Measurements from ENCODE around the gene ANK2. TPM values are rescaled to one million over a fixed set of nuclear protein-coding genes. Genes with fewer than 3 reads are reported as not detected.

ANK2 gene
- total RNA-seq, 2 donors from 2014 or later, result 70.0 to 124 TPM

GRCh38 chr4:113006632-113007031, 42.8 kb upstream of the ANK2 start:
- peaks cover 14% of the 10 kb centered on the region for H3K36me3 Mint-ChIP-seq (ENCODE audit: low read depth)
- TF ChIP-seq CTCF (conservative IDR thresholded peaks at IDR 0.05), result peak; percentile 11
- H3K4me3 Mint-ChIP-seq, result no peak overlapping the region
- Histone ChIP-seq H3K4me3 (ENCODE audit: low read length) (no peak overlapping the region), H3K9me3 (ENCODE audit: control insufficient read depth, low read length) (no peaks in the 10 kb centered on the region), H3K36me3 (ENCODE audit: control insufficient read depth, insufficient read depth, low read length) (peaks cover 7% of the 10 kb centered on the region), H3K9ac (ENCODE audit: extremely low read depth, low read length, poor library complexity, severe bottlenecking) (no peak overlapping the region), H3K27ac (ENCODE audit: low read depth, low read length) (no peak overlapping the region), H3K4me1 (ENCODE audit: control insufficient read depth, insufficient read depth, low read length) (no peaks in the 10 kb centered on the region), H3K27me3 (ENCODE audit: control insufficient read depth, insufficient read depth, low read length, poor library complexity, severe bottlenecking) (no peaks in the 10 kb centered on the region)
- no peak overlapping the region for H3K27ac Mint-ChIP-seq
- DNase-seq, result no peak
- H3K27me3 Mint-ChIP-seq (ENCODE audit: insufficient read depth), result no peaks in the 10 kb centered on the region
- H3K9me3 Mint-ChIP-seq, result no peaks in the 10 kb centered on the region
- peaks cover 12% of the 10 kb centered on the region for H3K4me1 Mint-ChIP-seq
- 82% methylated on average over 1 of the region's 1 CpG; no CpG with 5 or more reads in 1 of the 2 experiments for WGBS, 2 experiments (ENCODE audit: insufficient coverage in 1 of 2, insufficient read length in 1 of 2)

GRCh38 chr4:113007151-113007550, 42.3 kb upstream of the ANK2 start:
- H3K27ac ChIP-seq (ENCODE audit: low read depth, low read length), result no peak overlapping the region
- H3K4me1 ChIP-seq (ENCODE audit: control insufficient read depth, insufficient read depth, low read length), result peaks cover 4% of the 10 kb centered on the region
- no peak for TF ChIP-seq CTCF (conservative IDR thresholded peaks at IDR 0.05)
- H3K4me1 Mint-ChIP-seq, result peaks cover 12% of the 10 kb centered on the region
- no peak for DNase-seq
- H3K36me3 Mint-ChIP-seq (ENCODE audit: low read depth), result peaks cover 13% of the 10 kb centered on the region
- no peaks in the 10 kb centered on the region for H3K9me3 ChIP-seq (ENCODE audit: control insufficient read depth, low read length)
- H3K27ac Mint-ChIP-seq, result no peak overlapping the region
- no peak overlapping the region for H3K4me3 Mint-ChIP-seq
- peaks cover 7% of the 10 kb centered on the region for H3K36me3 ChIP-seq (ENCODE audit: control insufficient read depth, insufficient read depth, low read length)
- no peaks in the 10 kb centered on the region for H3K9me3 Mint-ChIP-seq
- H3K27me3 Mint-ChIP-seq (ENCODE audit: insufficient read depth), result no peaks in the 10 kb centered on the region
- 83 to 96% methylated on average over 1 to 5 of the region's 5 CpGs for WGBS, 2 experiments (ENCODE audit: insufficient coverage in 1 of 2, insufficient read length in 1 of 2)
- no peak overlapping the region for H3K4me3 ChIP-seq (ENCODE audit: low read length)
- H3K9ac ChIP-seq (ENCODE audit: extremely low read depth, low read length, poor library complexity, severe bottlenecking), result no peak overlapping the region
- no peaks in the 10 kb centered on the region for H3K27me3 ChIP-seq (ENCODE audit: control insufficient read depth, insufficient read depth, low read length, poor library complexity, severe bottlenecking)

- Mint-ChIP-seq H3K27ac (no peak overlapping the region), H3K27me3 (ENCODE audit: insufficient read depth) (no peaks in the 10 kb centered on the region), H3K9me3 (no peaks in the 10 kb centered on the region), H3K4me3 (no peak overlapping the region), H3K4me1 (peaks cover 19% of the 10 kb centered on the region), H3K36me3 (ENCODE audit: low read depth) (peaks cover 8% of the 10 kb centered on the region)
- peaks cover 4% of the 10 kb centered on the region for H3K4me1 ChIP-seq (ENCODE audit: control insufficient read depth, insufficient read depth, low read length)
- TF ChIP-seq CTCF (conservative IDR thresholded peaks at IDR 0.05), result no peak
- DNase-seq, result no peak
- H3K36me3 ChIP-seq (ENCODE audit: control insufficient read depth, insufficient read depth, low read length), result peaks cover 7% of the 10 kb centered on the region
- no peaks in the 10 kb centered on the region for H3K27me3 ChIP-seq (ENCODE audit: control insufficient read depth, insufficient read depth, low read length, poor library complexity, severe bottlenecking)
- H3K9me3 ChIP-seq (ENCODE audit: control insufficient read depth, low read length), result no peaks in the 10 kb centered on the region
- H3K4me3 ChIP-seq (ENCODE audit: low read length), result no peak overlapping the region
- H3K9ac ChIP-seq (ENCODE audit: extremely low read depth, low read length, poor library complexity, severe bottlenecking), result no peak overlapping the region
- H3K27ac ChIP-seq (ENCODE audit: low read depth, low read length), result no peak overlapping the region
Observed at GRCh38 chr4:113008135-113008534, 41.3 kb upstream of the ANK2 start.

Data from endodermal cell (in vitro differentiated cells).